ENCODE data around the gene GCNA.
"Not testable (repeated sequence)": the region's sequence is repeated elsewhere in the genome, so short reads cannot be mapped to it uniquely, and the experiment has no call there.

The GCNA gene

GRCh38 chrX:71579136-71579989 lies 1.1 kb downstream of the GCNA start:
- H3K4me3 ChIP-seq (replicated peaks; ENCODE audit: low read depth, low read length): no peak overlapping the region
- TF ChIP-seq CTCF (IDR thresholded peaks at IDR 0.05; ENCODE audit: low read length, missing control alignments): no peak
- no peak for DNase-seq (ENCODE audit: low read depth)

- H3K4me3 ChIP-seq (replicated peaks; ENCODE audit: low read depth, low read length): no peak overlapping the region
- DNase-seq (ENCODE audit: low read depth): no peak
- no peak for TF ChIP-seq CTCF (IDR thresholded peaks at IDR 0.05; ENCODE audit: low read length, missing control alignments)
Measured at GRCh38 chrX:71579990-71580380, 1.7 kb downstream of the GCNA start.

- DNase-seq (ENCODE audit: low read depth): no peak
- TF ChIP-seq CTCF (IDR thresholded peaks at IDR 0.05; ENCODE audit: low read length, missing control alignments): no peak
- H3K4me3 ChIP-seq (replicated peaks; ENCODE audit: low read depth, low read length): no peak overlapping the region
Measured at GRCh38 chrX:71581210-71581609, 3.0 kb downstream of the GCNA start.

DNA sequence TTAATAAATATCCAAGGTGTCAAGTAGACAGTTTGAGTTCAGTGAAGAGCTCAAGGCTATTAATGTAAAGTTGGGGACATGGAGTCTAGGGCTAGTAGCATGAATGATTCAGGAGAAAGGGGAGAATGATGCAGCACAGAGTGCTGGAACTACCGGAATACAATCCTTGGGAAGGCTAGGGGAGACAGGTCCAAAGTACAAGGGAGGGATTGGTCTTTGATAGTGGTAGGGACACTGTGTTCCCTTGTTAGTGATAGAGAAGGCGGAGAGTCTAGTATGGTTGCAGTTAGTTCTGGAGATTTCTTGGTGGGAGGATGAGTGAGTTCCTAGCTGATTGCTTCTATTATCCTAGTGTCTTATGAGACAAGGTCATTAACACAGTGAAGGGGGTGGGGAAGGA lies 8.7 kb downstream of the GCNA start:
- no peak for DNase-seq (ENCODE audit: low read depth)
- H3K4me3 ChIP-seq (replicated peaks; ENCODE audit: low read depth, low read length): no peak overlapping the region
- TF ChIP-seq CTCF (IDR thresholded peaks at IDR 0.05; ENCODE audit: low read length, missing control alignments): no peak

GRCh38 chrX:71593210-71593609 lies 15.0 kb downstream of the GCNA start:
- H3K4me3 ChIP-seq (replicated peaks; ENCODE audit: low read depth, low read length); DNase-seq (ENCODE audit: low read depth): not testable (repeated sequence)

GRCh38 chrX:71599965-71600364 lies 21.7 kb downstream of the GCNA start:
- DNase-seq (ENCODE audit: low read depth): no peak
- no peak overlapping the region for H3K4me3 ChIP-seq (replicated peaks; ENCODE audit: low read depth, low read length)
- TF ChIP-seq CTCF (IDR thresholded peaks at IDR 0.05; ENCODE audit: low read length, missing control alignments): no peak

DNA sequence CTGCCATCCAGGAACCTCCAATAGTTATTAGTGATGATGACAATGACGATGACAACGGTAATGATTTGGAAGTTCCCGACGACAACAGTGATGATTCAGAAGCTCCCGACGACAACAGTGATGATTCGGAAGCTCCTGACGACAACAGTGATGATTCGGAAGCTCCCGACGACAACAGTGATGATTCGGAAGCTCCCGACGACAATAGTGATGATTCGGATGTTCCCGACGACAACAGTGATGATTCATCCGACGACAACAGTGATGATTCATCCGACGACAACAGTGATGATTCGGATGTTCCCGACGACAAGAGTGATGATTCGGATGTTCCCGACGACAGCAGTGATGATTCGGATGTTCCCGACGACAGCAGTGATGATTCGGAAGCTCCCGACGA lies 25.4 kb downstream of the GCNA start:
- no peak overlapping the region for H3K4me3 ChIP-seq (replicated peaks; ENCODE audit: low read depth, low read length)
- no peak for TF ChIP-seq CTCF (IDR thresholded peaks at IDR 0.05; ENCODE audit: low read length, missing control alignments)
- DNase-seq (ENCODE audit: low read depth): peak; percentile 8

Measured in fibroblast of pulmonary artery (primary cell).